GM19395 (cell line): Measurements from ENCODE around the gene CFAP99.
"Not testable (repeated sequence)": the region's sequence is repeated elsewhere in the genome, so short reads cannot be mapped to it uniquely, and the experiment has no call there.

Experiments
- ATAC-seq: cut with Tn5 transposase; IDR thresholded peaks from one replicate; pipeline ENCODE4 v1.9.1; 2021; ENCODE audit warnings: mild to moderate bottlenecking, moderate library complexity; ENCODE audit not compliant: unreplicated experiment

CFAP99 gene

DNA sequence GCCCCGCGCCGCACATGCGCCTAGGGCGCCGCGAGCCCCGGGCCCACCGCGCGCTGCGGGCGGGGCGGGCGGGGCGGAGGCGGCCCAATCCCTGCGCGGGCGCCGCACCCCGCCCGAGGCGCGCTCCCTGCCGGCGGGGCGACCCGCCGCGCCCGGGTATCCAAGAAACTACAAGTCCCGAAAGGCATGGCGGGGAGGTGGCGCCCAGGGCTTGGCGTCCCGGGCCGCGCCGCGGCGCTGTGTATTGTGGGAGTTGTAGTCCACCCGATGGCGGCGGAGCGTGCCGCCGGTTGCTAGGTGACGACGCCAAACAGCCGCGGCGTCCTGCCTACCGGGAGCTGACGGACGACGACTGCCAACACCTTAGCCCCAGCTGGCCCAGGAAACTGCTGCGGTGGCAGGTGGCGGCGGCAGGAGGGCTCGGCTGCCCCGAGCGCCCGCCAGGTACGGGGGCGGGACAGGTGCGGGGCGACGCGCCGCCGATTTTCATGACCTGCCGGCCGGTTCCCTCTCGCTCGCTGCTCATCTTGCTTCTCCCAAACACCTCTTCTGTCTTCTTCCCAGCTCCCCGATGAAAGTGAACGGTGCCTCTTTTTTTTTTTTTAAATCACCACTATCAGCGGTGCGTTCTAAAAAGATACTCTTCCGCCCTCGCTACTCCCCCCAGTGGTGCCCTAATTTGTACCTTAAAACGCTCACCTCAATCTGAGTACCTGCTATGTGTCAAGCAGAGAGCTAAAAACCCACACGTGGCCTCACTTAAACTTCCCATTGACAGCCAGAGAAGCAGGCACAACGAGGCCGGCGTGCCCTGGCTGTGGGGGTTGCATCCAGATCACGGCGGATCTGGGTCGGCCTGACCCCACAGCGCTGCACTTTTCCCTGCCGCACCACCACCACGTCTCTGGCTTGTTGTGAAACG lies at the start of gene CFAP99:
Gene CFAP99 (plus strand): TSS at position 306 of the 922 bp plus-strand sequence.
- peak; percentile 93 for ATAC-seq

- no peak for ATAC-seq
Measured at GRCh38 chr4:2370597-2371320, 48.0 kb upstream of the CFAP99 start.

- ATAC-seq: no peak
Measured at GRCh38 chr4:2371765-2372487, 46.8 kb upstream of the CFAP99 start.

DNA sequence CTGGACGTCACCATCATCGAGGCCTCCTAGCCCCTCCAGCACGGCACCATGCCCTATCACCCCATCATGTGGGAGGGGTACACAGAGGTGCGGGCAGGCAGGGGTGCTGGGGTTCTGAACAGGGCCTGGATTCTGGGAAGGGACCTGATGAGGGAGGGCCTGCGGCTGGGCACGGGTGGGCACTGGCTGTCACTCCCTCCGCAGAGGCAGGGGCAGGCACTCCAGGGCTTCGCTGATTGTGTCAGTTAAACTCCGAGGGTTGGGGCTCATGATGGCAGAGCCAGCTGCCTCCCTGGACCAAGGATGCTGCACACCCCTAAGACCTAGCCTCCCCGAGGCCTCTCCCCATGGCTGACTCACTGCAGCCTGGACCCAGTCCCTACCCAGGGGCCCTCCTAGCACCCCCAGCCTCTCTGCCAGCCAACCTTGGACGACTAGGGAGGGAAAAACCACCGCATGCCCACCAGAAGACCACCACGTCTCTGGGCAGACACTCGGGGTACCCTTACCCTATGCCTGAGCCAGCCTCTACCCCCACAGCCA lies 46.2 kb upstream of the CFAP99 start:
- no peak for ATAC-seq

DNA sequence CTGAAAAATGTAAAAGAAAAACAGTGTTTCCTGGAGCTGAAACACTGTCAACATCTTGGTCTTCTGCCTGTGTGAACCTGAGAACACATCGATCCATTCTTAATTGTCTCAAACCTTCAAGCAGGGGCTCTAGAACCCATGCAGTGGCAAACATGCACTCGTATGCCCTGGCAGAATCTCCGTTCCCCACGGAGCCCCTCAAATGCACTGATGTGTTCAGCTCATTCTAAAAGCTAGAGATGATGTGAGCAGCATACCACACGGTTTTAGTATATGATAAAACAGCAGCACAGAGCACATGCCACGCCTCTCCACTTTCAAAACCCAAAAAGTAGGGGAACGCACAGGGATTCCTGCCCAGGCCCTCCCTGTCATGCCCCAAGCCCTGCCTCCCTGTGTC lies 45.2 kb upstream of the CFAP99 start:
- no peak for ATAC-seq

DNA sequence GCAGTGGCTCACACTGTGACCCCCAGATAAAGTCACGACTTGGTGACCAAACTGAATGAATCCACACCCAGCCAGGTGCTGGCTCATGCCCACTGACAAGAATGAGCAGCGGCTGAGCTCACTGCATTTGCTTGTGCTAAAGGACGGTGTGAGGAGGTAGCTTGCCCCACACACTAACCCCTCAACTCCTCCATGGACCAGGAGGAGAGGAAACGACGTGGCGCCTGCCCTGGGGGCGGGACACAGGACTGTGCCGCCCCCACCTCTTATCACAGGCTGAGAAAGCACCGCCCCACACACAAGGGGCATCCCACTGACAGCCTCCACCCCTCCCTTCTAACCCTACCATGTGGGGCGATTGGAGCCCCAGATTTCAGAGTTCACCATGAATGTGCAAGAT lies 43.3 kb upstream of the CFAP99 start:
- no peak for ATAC-seq

DNA sequence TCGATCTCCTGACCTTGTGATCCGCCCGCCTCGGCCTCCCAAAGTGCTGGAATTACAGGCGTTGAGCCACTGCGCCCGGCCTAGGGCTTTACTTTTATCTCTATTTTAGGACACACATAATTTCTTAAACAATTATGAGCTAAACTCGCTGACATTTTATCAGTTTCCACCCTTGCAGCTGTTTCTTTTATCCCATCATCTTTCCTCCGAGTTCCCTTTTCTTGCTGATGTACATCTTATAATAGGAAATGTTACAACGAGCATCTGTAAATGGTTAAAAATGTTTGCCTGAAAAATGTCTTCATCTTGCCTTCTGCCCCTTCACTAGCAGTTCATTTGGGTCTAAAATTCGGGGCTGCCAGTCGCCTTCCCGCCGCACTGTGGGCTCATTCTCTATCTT lies 41.5 kb upstream of the CFAP99 start:
- no peak for ATAC-seq

DNA sequence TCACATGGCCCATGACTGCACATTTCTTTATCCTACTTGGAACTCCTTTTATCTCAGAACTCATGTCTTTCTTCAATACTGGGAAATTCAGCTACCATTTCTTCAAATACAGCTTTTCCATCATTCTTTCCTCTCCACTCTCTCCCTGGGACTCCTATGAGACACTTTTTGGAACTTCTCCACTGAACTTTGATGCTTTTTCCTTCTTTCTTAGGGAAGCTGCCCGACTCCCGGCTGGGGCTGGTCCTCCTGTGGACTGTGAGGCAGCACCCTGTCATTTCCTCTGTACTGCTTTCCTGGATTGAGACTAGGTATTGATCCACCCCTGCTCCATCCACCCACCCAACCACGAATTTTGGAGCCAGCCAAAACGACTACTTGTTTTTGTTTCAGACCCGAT lies 40.4 kb upstream of the CFAP99 start:
- no peak for ATAC-seq

DNA sequence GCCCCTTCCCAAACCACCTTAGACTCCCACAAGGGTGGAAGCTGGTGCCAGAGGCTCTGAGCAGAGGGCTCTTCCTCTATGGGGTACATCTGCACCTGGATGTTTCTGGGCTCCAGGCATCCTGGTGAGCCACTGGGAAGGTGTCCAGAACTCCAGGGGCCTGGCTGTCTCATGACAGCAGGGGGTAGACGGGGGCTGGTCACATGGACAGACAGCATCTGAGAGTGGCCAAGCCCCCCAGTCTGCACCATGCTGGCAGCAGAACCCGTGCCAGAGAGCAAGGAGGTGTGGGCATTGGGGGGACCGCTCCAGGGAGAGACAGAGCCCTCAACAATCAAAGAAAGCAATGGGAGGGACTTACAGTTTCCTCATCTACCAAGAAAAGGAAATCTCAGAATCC lies 39.9 kb upstream of the CFAP99 start:
- no peak for ATAC-seq

DNA sequence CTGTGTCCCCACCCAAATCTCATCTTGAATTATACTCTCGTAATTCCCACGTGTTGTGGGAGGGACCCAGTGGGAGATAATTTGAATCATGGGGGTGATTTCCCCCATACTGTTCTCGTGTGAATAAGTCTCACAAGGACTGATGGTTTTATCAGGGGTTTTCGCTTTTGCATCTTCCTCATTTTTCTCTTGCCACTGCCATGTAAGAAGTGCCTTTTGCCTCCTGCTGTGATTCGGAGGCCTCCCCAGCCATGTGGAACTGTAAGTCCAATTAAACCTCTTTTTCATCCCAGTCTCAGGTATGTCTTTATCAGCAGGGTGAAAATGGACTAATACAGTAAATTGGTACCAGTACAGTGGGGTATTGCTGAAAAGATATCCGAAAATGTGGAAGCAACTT lies 38.2 kb upstream of the CFAP99 start:
- ATAC-seq: not testable (repeated sequence)

- not testable (repeated sequence) for ATAC-seq
Measured at GRCh38 chr4:2382769-2383202, 36.0 kb upstream of the CFAP99 start.

DNA sequence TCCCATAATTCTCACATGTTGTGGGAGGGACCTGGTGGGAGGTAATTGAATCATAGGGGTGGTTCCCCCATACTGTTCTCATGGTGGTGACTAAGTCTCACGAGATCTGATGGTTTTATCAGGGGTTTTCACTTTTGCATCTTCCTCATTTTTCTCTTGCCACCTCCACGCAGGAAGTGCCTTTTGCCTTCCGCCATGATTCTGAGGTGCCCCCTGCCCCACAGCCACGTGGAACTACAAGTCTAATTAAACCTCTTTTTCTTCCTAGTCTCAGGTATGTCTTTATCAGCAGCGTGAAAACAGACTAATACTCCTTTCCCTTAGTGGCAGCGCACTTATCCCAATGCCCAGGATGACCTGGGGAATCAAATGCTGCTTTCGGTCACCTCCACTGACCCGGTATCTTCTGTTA lies 35.5 kb upstream of the CFAP99 start:
- not testable (repeated sequence) for ATAC-seq

DNA sequence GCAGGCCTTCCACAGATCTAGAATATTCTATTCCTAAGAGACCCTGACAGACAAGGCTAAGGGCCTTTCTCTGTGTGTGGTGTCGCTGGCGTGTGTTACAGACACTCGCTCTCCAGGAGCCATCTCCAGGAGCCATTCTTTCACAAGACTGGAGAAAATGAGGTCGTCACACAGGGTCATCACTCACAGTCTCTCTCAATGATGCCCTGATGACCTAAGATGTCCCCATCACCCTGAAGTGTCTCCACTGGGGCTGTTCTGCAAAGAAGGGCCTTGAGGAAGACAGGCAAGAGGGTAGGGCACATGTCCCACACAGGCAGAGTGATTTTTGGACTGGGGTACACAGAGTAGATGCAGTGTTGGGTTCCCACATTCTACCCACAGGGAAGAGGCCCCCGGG lies 35.0 kb upstream of the CFAP99 start:
- ATAC-seq: no peak

GRCh38 chr4:2384245-2384644 lies 34.5 kb upstream of the CFAP99 start:
- ATAC-seq: no peak

GRCh38 chr4:2385516-2385915 lies 33.2 kb upstream of the CFAP99 start:
- ATAC-seq: no peak

DNA sequence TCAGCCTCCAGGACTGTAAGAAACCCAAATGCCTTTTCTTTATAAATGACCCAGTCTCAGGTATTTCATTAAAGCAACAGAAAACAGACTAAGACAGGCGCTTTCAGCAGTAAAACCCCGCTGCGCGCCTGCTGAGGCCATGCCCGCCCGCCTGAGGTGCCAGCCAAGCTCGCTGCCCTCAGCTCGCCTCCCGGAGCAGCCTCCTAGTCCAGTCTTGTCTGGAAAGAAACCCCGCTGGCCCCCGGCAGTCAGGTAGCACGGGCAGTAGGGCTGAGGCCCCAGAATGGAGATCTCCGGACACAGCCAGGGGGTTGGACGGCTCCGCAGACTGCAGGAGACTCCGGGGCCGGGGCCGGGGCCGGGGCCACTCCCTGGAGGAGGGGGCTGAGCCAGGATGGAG lies 32.0 kb upstream of the CFAP99 start:
- no peak for ATAC-seq

GRCh38 chr4:2387218-2387617 lies 31.5 kb upstream of the CFAP99 start:
- no peak for ATAC-seq

DNA sequence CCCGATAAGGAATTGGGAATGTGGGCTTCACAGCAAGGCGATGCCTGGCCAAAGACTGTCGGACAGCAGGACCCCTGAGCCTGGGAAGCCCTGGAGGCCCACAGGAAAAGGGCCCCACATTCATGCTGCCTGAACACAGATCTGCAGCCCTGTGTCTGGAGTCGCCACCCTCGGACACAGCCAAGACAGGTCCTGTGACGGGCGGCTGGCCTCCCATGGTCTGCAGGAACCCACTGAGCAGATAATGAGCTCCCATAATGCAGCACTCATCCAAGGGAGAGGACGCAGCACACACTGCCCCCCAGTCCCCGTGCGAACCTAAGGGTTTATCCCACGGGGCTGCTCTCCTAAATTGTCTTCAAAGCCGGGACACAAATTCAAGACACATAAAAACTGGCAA lies 30.9 kb upstream of the CFAP99 start:
- ATAC-seq: no peak

DNA sequence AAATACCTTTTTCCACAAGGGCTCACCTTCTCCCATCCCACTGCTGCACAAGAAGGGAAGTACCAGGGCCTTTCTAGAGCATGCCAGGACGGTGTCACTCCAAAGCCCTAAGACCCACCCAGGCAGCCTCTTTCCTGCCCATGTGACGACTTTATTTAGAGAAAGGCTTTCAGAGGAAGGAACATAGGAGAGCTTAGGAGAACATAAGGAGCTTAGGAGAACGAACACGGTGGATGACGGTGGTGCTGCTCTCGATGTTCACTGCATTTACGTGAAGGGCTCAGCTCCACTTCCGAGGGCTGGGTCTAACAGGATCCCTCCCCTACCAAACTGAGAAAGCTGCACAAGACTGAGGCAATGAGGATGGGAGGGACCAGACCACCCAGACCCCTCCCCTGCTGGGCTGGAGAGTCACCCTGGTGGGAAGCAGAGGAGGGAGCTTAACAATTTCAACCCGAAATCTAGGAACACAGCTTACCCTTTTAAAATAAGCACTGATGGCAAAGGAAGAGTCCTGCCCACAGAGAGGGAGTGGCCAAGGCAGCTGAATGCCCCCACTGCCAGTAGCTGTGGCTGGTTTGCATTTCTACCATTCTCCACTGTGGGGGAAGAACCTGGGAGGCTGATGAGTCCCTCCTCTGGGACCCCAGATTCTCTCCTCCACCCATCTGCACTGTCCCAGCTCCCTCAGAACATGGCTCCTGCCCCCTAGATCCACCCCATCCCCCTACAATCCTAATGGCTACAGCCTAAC lies 30.1 kb upstream of the CFAP99 start:
- ATAC-seq: no peak

DNA sequence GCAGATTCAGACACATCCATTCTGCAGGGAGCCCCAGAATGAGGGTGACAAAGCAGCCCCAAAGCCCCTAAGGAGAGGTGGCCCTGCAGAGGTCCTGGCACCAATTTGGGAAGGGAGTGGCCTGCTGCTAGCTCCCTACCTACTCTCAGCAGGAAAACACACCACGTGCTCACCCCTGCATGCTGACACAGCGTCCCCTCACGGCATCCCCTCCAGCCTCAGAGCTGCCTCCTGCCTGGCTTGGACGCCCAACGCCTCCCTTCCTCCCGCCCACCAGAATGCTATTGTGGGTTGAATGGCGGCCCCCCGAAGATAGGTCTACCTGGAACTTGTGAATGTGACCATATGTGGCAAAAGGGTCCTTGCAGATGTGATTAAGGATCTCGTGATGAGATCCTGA lies 29.1 kb upstream of the CFAP99 start:
- ATAC-seq: no peak
